ENCODE measurements around the gene CTBP2. TPM values are rescaled to one million over a fixed set of nuclear protein-coding genes. Genes with fewer than 3 reads are reported as not detected.

Gene CTBP2
- total RNA-seq, 2 experiments from 2014 or later: 0.19 to 0.42 TPM

- Mint-ChIP-seq H3K27ac (no peak overlapping the region), H3K4me1 (ENCODE audit: low read depth) (no peaks in the 10 kb centered on the region), H3K36me3 (ENCODE audit: low read depth) (no peaks in the 10 kb centered on the region), H3K27me3 (ENCODE audit: low read depth) (no peaks in the 10 kb centered on the region), H3K9me3 (peaks cover 11% of the 10 kb centered on the region), H3K4me3 (no peak overlapping the region)
- intact Hi-C loops (cut with micrococcal nuclease): no loop called here
- DNase-seq: no peak
- CTCF ChIA-PET: no interaction called here
Observed at GRCh38 chr10:125106586-125106985, 53.8 kb downstream of the CTBP2 start.

GRCh38 chr10:125105706-125106255 lies 54.6 kb downstream of the CTBP2 start:
- intact Hi-C loops (cut with micrococcal nuclease): no loop called here
- DNase-seq: no peak
- H3K27me3 Mint-ChIP-seq (ENCODE audit: low read depth): no peaks in the 10 kb centered on the region
- CTCF ChIA-PET: no interaction called here
- peaks cover 11% of the 10 kb centered on the region for H3K9me3 Mint-ChIP-seq
- H3K4me3 Mint-ChIP-seq: no peak overlapping the region
- no peaks in the 10 kb centered on the region for H3K36me3 Mint-ChIP-seq (ENCODE audit: low read depth)
- H3K4me1 Mint-ChIP-seq (ENCODE audit: low read depth): no peaks in the 10 kb centered on the region
- H3K27ac Mint-ChIP-seq: no peak overlapping the region

DNA sequence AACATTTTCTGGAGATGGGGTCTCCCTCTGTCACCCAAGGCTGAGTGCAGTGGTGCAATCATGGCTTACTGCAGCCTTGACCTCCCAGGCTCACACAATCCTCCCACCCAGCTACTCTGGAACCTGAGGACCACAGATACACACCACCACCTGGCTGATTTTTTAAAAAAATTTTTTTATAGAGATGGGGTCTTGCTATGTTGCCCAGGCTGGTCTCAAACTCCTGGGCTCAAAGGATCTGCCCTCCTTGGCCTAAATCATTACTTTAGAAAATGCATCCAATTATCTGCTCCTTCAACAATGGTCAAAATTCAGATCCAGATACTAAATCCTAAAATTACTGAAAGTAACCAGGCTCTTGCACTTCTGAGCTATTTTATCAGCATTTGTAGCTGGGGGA lies 55.2 kb downstream of the CTBP2 start:
- DNase-seq: no peak
- Mint-ChIP-seq H3K36me3 (ENCODE audit: low read depth) (no peaks in the 10 kb centered on the region), H3K4me3 (no peak overlapping the region), H3K27ac (no peak overlapping the region), H3K4me1 (ENCODE audit: low read depth) (no peaks in the 10 kb centered on the region), H3K27me3 (ENCODE audit: low read depth) (no peaks in the 10 kb centered on the region), H3K9me3 (peaks cover 11% of the 10 kb centered on the region)
- intact Hi-C loops (cut with micrococcal nuclease): no loop called here
- CTCF ChIA-PET: no interaction called here

DNA sequence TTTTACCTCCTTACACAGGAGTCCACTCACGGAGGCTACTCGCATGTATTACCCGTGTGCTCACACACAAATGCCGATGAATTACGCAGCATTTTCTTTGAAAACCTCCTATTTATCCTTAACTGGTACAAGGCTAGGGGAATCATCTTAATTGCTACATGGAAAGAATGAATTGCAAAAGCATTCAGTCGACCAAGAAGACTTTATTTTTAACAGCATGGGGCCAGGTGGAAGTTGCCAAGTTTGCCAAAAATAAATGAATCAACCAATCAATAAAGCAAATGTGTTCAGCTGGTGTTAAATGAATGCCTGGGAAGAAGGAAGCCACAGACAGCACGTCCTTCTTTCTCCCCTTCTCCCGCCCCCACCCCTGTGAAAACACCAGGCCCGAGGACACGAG lies 55.8 kb downstream of the CTBP2 start:
- no peak overlapping the region for H3K27ac Mint-ChIP-seq
- H3K36me3 Mint-ChIP-seq (ENCODE audit: low read depth): no peaks in the 10 kb centered on the region
- intact Hi-C loops (cut with micrococcal nuclease): no loop called here
- H3K27me3 Mint-ChIP-seq (ENCODE audit: low read depth): no peaks in the 10 kb centered on the region
- peaks cover 11% of the 10 kb centered on the region for H3K9me3 Mint-ChIP-seq
- no peak for DNase-seq
- CTCF ChIA-PET: no interaction called here
- H3K4me3 Mint-ChIP-seq: no peak overlapping the region
- H3K4me1 Mint-ChIP-seq (ENCODE audit: low read depth): no peaks in the 10 kb centered on the region

DNA sequence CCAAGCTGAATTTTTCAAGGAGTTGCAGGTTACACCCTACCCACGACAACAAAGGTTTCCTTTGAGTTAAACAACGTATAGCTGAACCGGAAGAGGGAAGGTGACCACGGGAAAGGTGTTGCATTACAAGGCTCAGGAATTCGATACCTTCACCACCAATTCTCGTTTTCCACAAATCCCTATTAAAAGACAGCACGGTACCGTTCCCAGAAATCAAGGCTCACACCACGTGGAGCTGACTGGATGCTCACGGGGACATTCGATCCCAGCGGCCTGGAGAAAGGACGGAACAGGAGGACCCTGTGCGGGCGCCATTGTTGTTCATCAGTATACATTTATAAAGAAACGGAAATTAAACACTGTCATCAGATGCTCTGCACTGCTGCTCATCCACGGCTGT lies 56.4 kb downstream of the CTBP2 start:
- no peaks in the 10 kb centered on the region for H3K36me3 Mint-ChIP-seq (ENCODE audit: low read depth)
- CTCF ChIA-PET: no interaction called here
- H3K9me3 Mint-ChIP-seq: peaks cover 11% of the 10 kb centered on the region
- intact Hi-C loops (cut with micrococcal nuclease): no loop called here
- H3K4me3 Mint-ChIP-seq: no peak overlapping the region
- no peak for DNase-seq
- H3K4me1 Mint-ChIP-seq (ENCODE audit: low read depth): no peaks in the 10 kb centered on the region
- H3K27me3 Mint-ChIP-seq (ENCODE audit: low read depth): no peaks in the 10 kb centered on the region
- no peak overlapping the region for H3K27ac Mint-ChIP-seq

GRCh38 chr10:125103466-125103865 lies 56.9 kb downstream of the CTBP2 start:
- Mint-ChIP-seq H3K4me1 (ENCODE audit: low read depth) (no peaks in the 10 kb centered on the region), H3K9me3 (peaks cover 11% of the 10 kb centered on the region), H3K4me3 (no peak overlapping the region), H3K27me3 (ENCODE audit: low read depth) (no peaks in the 10 kb centered on the region), H3K27ac (no peak overlapping the region), H3K36me3 (ENCODE audit: low read depth) (no peaks in the 10 kb centered on the region)
- intact Hi-C loops (cut with micrococcal nuclease): no loop called here
- CTCF ChIA-PET: no interaction called here
- DNase-seq: no peak

- CTCF ChIA-PET: no interaction called here
- Mint-ChIP-seq H3K4me1 (ENCODE audit: low read depth) (no peaks in the 10 kb centered on the region), H3K4me3 (no peak overlapping the region), H3K36me3 (ENCODE audit: low read depth) (no peaks in the 10 kb centered on the region), H3K27me3 (ENCODE audit: low read depth) (no peaks in the 10 kb centered on the region), H3K27ac (no peak overlapping the region), H3K9me3 (peaks cover 5% of the 10 kb centered on the region)
- intact Hi-C loops (cut with micrococcal nuclease): no loop called here
- no peak for DNase-seq
Observed at GRCh38 chr10:125102821-125103220, 57.5 kb downstream of the CTBP2 start.

GRCh38 chr10:125102246-125102645 lies 58.1 kb downstream of the CTBP2 start:
- intact Hi-C loops (cut with micrococcal nuclease): no loop called here
- no peak for DNase-seq
- Mint-ChIP-seq H3K4me1 (ENCODE audit: low read depth) (no peaks in the 10 kb centered on the region), H3K27me3 (ENCODE audit: low read depth) (no peaks in the 10 kb centered on the region), H3K27ac (no peak overlapping the region), H3K36me3 (ENCODE audit: low read depth) (no peaks in the 10 kb centered on the region), H3K4me3 (no peak overlapping the region), H3K9me3 (peaks cover 2% of the 10 kb centered on the region)
- CTCF ChIA-PET: no interaction called here

DNA sequence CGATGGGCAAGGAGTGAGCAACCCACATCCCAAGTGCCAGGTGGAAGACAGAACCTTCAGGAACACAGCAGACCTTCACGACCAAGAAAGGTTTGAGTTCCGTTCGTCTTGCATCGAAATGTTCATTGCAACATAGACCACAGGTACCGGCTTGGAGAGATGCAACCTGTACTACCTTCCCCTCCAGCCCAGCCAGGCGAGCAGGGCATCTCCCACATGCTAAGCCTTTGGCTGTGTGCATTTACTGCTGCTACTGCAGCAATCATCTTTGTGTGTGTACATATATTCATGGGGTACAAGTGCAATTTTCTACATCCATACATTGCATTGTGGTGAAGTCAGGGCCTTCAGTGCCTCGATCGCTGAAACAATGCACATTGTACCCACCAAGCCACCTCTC lies 58.8 kb downstream of the CTBP2 start:
- Mint-ChIP-seq H3K36me3 (ENCODE audit: low read depth) (no peaks in the 10 kb centered on the region), H3K27me3 (ENCODE audit: low read depth) (no peaks in the 10 kb centered on the region), H3K4me1 (ENCODE audit: low read depth) (no peaks in the 10 kb centered on the region), H3K27ac (no peak overlapping the region), H3K9me3 (no peaks in the 10 kb centered on the region), H3K4me3 (no peak overlapping the region)
- no peak for DNase-seq
- CTCF ChIA-PET: no interaction called here
- intact Hi-C loops (cut with micrococcal nuclease): no loop called here

DNA sequence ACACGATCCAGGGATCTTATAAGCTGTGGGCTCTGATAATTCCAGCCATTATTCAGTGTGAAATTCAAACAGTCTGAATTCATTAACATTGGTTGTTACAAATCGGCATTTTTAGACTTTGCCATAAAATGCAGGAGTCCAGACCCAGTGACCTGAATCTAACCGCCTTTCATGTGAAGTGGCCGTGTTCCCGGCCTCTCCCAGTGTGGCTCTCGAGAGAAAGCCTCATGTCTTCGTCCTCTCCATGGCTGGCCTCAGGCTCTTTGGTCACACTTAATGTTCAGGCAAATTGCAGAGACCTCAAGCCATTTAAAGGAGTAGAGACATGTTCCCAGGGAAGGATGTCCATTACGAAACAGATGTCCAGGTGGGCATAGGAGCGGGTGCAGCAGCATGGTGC lies 59.3 kb downstream of the CTBP2 start:
- DNase-seq: no peak
- Mint-ChIP-seq H3K27me3 (ENCODE audit: low read depth) (no peaks in the 10 kb centered on the region), H3K4me1 (ENCODE audit: low read depth) (no peaks in the 10 kb centered on the region), H3K9me3 (no peaks in the 10 kb centered on the region), H3K27ac (no peak overlapping the region), H3K4me3 (no peak overlapping the region), H3K36me3 (ENCODE audit: low read depth) (no peaks in the 10 kb centered on the region)
- intact Hi-C loops (cut with micrococcal nuclease): no loop called here
- CTCF ChIA-PET: no interaction called here

GRCh38 chr10:125097409-125098070 lies 62.8 kb downstream of the CTBP2 start:
- no peak overlapping the region for H3K27ac Mint-ChIP-seq
- CTCF ChIA-PET: no interaction called here
- H3K4me1 Mint-ChIP-seq (ENCODE audit: low read depth): no peaks in the 10 kb centered on the region
- DNase-seq: no peak
- H3K27me3 Mint-ChIP-seq (ENCODE audit: low read depth): no peaks in the 10 kb centered on the region
- intact Hi-C loops (cut with micrococcal nuclease): no loop called here
- no peak overlapping the region for H3K4me3 Mint-ChIP-seq
- H3K9me3 Mint-ChIP-seq: no peaks in the 10 kb centered on the region
- no peaks in the 10 kb centered on the region for H3K36me3 Mint-ChIP-seq (ENCODE audit: low read depth)

GRCh38 chr10:125096975-125097374 lies 63.4 kb downstream of the CTBP2 start:
- no peak for DNase-seq
- no peaks in the 10 kb centered on the region for H3K27me3 Mint-ChIP-seq (ENCODE audit: low read depth)
- no peak overlapping the region for H3K27ac Mint-ChIP-seq
- no peaks in the 10 kb centered on the region for H3K9me3 Mint-ChIP-seq
- intact Hi-C loops (cut with micrococcal nuclease): no loop called here
- CTCF ChIA-PET: interaction anchor here (0.9 kb wide), 1 partner anchor 35 kb away, joined by 3 read pairs; no protein-coding TSS in a partner anchor
- H3K4me1 Mint-ChIP-seq (ENCODE audit: low read depth): no peaks in the 10 kb centered on the region
- H3K36me3 Mint-ChIP-seq (ENCODE audit: low read depth): no peaks in the 10 kb centered on the region
- H3K4me3 Mint-ChIP-seq: no peak overlapping the region

GRCh38 chr10:125096371-125096770 lies 64.0 kb downstream of the CTBP2 start:
- H3K4me1 Mint-ChIP-seq (ENCODE audit: low read depth): no peaks in the 10 kb centered on the region
- no peaks in the 10 kb centered on the region for H3K9me3 Mint-ChIP-seq
- no peak overlapping the region for H3K4me3 Mint-ChIP-seq
- DNase-seq: no peak
- CTCF ChIA-PET: interaction anchor here (0.9 kb wide), 1 partner anchor 35 kb away, joined by 3 read pairs; no protein-coding TSS in a partner anchor
- intact Hi-C loops (cut with micrococcal nuclease): no loop called here
- H3K36me3 Mint-ChIP-seq (ENCODE audit: low read depth): no peaks in the 10 kb centered on the region
- H3K27ac Mint-ChIP-seq: no peak overlapping the region
- H3K27me3 Mint-ChIP-seq (ENCODE audit: low read depth): no peaks in the 10 kb centered on the region

All from activated naive CD4-positive, alpha-beta T cell treated with anti-CD3 and anti-CD28 coated beads for 36 hours (primary cell).